Endothelial cell of umbilical vein (primary cell): ENCODE data around the gene NUDT13.

ENCODE experiments used
- EZH2 ChIP-seq: IDR thresholded peaks from 2 replicates; pipeline ENCODE4 v1.6.1; 2012; ENCODE audit warnings: borderline replicate concordance, low read depth, mild to moderate bottlenecking, moderate library complexity, low read length, inconsistent platforms; ENCODE audit not compliant: severe bottlenecking
- JUN ChIP-seq: IDR thresholded peaks from 2 replicates; pipeline ENCODE4 v1.6.1; 2011; ENCODE audit warnings: borderline replicate concordance, low read depth; ENCODE audit not compliant: insufficient read length, insufficient read depth
- POLR2A ChIP-seq: IDR thresholded peaks from 2 replicates; pipeline ENCODE4 v1.6.1; 2012; ENCODE audit warnings: low read depth, mild to moderate bottlenecking, control low read depth, low read length
- TF ChIP-seq, protein P1 (sequence below), 2 donors: IDR thresholded peaks; 1 replicate in 1 of 2; 2 replicates in 1 of 2; pipeline ENCODE4 v1.5.1; 2011; ENCODE audit warnings: low read length in 2 of 2, mild to moderate bottlenecking in 2 of 2, moderate library complexity in 2 of 2, control low read depth in 1 of 2, inconsistent platforms in 1 of 2, low read depth in 1 of 2; ENCODE audit not compliant: insufficient read depth in 1 of 2; ENCODE audit errors: extremely low read depth in 1 of 2
- TF ChIP-seq, protein P2 (sequence below): IDR thresholded peaks from 2 replicates; pipeline ENCODE4 v1.6.1; 2011; ENCODE audit not compliant: insufficient read depth, insufficient read length

DNA sequence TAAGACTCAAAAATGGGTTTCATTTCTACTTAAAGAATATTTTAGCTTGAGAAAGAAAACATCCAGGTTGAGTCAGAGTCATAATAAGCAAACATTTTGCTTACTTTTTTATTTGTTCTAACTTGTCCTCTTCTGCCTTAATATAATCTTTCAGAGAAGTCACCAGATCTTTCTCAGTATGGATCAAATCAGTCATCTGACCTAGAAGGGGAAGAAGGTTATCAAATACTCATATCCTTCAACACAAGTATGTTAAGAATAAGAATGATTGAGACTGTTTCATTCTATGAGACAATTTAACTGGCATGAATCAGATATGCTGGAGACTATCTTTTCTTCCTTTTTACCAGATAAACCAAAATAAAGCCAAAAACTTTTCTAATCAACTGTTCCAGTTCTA lies 36.6 kb upstream of the NUDT13 start:
- TF ChIP-seq JUN (no peak), POLR2A (no peak), EZH2 (no peak)
- TF ChIP-seq, protein P1, sequence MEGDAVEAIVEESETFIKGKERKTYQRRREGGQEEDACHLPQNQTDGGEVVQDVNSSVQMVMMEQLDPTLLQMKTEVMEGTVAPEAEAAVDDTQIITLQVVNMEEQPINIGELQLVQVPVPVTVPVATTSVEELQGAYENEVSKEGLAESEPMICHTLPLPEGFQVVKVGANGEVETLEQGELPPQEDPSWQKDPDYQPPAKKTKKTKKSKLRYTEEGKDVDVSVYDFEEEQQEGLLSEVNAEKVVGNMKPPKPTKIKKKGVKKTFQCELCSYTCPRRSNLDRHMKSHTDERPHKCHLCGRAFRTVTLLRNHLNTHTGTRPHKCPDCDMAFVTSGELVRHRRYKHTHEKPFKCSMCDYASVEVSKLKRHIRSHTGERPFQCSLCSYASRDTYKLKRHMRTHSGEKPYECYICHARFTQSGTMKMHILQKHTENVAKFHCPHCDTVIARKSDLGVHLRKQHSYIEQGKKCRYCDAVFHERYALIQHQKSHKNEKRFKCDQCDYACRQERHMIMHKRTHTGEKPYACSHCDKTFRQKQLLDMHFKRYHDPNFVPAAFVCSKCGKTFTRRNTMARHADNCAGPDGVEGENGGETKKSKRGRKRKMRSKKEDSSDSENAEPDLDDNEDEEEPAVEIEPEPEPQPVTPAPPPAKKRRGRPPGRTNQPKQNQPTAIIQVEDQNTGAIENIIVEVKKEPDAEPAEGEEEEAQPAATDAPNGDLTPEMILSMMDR (IDR thresholded peaks at IDR 0.05; ENCODE audit: extremely low read depth in 1 of 2, insufficient read depth in 1 of 2, low read depth in 1 of 2, low read length in 2 of 2) = no peak
- TF ChIP-seq, protein P2, sequence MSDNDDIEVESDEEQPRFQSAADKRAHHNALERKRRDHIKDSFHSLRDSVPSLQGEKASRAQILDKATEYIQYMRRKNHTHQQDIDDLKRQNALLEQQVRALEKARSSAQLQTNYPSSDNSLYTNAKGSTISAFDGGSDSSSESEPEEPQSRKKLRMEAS = no peak
